Peyer's patch (tissue), 4 donors: ENCODE measurements around the gene GNAQ.

Experiments
- POLR2A ChIP-seq, 2 donors: fragments of 450-650 bp; IDR thresholded peaks; one replicate each; pipeline ENCODE4 v1.5.1; 2017; ENCODE audit warnings: antibody characterized with exemption in 2 of 2, mild to moderate bottlenecking in 2 of 2, moderate library complexity in 2 of 2
- TF ChIP-seq, protein P1 (sequence below), 6 experiments: fragments of 450-650 bp in 4 of 6; fragments of 200-600 bp in 2 of 6; sonication (generic) in 1 of 6; IDR thresholded peaks; one replicate each; pipeline ENCODE4 v1.5.1; 2017 to 2019; ENCODE audit warnings: antibody characterized with exemption in 6 of 6, mild to moderate bottlenecking in 3 of 6, moderate library complexity in 1 of 6

DNA sequence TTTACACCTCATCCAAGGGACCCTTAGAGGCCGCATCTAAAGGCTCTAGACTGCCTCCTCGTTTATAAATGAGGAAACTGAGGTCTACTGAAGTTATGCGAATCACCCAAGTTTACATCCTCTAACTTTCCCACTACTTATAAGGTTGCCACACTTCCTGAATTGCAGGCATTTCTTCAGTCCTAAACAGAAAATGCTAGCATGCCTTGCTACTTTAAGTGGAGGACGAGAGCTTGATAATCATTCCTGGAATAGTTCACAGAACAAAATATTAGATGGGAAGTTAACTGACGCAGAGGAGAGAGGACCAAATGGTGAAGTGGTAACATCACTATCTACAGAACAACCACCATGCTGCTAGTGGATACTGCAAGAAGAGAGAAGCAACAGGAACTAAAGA, 85.8 kb downstream of the GNAQ start:
- no peak for TF ChIP-seq POLR2A (IDR thresholded peaks at IDR 0.05)
- TF ChIP-seq, protein P1, sequence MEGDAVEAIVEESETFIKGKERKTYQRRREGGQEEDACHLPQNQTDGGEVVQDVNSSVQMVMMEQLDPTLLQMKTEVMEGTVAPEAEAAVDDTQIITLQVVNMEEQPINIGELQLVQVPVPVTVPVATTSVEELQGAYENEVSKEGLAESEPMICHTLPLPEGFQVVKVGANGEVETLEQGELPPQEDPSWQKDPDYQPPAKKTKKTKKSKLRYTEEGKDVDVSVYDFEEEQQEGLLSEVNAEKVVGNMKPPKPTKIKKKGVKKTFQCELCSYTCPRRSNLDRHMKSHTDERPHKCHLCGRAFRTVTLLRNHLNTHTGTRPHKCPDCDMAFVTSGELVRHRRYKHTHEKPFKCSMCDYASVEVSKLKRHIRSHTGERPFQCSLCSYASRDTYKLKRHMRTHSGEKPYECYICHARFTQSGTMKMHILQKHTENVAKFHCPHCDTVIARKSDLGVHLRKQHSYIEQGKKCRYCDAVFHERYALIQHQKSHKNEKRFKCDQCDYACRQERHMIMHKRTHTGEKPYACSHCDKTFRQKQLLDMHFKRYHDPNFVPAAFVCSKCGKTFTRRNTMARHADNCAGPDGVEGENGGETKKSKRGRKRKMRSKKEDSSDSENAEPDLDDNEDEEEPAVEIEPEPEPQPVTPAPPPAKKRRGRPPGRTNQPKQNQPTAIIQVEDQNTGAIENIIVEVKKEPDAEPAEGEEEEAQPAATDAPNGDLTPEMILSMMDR (IDR thresholded peaks at IDR 0.05): no peak
